Astrocyte of the hippocampus (primary cell): Measurements from ENCODE around the gene NUDT14.

Experiments used
- DNase-seq: peaks from one replicate; pipeline ENCODE4 v3.0.0; 2011; ENCODE audit warnings: low read depth, low spot score

Gene NUDT14

GRCh38 chr14:105159344-105159743 lies 21.8 kb downstream of the NUDT14 start:
- no peak for DNase-seq

DNA sequence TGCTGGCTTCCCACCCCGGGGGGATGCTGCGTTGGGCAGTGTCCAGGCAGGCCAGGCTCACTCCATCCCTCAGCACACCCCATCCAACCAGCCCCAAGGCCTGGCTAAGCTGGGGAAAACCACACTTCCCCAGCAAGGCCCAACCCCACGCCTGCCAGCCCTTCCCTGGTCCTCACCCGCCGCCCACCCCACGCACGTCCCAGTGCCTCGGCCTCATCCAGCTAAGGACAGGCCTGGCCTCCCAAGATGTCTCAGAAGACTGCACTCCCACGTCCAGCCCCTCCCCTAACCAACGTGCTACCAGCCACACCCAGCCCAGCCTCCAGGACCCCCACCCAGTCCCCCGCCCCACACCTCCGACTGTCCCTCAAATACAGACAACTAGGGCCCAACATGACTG lies 22.3 kb downstream of the NUDT14 start:
- DNase-seq: no peak

DNA sequence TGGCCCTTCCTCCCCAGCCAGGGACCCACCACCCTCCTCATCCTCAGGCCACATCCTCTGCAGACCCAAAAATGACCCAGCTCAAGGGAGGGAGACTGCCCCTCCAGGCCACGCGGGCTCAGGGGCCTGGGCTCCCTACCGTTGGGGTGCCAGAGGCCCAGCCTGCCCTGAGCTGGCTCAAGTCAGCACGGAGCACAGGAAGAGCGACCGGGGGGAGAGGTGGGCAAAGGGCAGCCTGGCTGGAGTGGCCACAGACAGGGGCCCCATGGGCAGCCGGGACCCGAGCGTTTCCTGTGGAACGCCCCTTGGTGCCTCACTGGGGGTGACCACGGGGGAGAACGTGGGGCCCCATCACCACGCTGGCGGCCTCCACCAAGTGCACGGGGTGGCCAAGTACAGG lies 23.2 kb downstream of the NUDT14 start:
- DNase-seq: no peak

DNA sequence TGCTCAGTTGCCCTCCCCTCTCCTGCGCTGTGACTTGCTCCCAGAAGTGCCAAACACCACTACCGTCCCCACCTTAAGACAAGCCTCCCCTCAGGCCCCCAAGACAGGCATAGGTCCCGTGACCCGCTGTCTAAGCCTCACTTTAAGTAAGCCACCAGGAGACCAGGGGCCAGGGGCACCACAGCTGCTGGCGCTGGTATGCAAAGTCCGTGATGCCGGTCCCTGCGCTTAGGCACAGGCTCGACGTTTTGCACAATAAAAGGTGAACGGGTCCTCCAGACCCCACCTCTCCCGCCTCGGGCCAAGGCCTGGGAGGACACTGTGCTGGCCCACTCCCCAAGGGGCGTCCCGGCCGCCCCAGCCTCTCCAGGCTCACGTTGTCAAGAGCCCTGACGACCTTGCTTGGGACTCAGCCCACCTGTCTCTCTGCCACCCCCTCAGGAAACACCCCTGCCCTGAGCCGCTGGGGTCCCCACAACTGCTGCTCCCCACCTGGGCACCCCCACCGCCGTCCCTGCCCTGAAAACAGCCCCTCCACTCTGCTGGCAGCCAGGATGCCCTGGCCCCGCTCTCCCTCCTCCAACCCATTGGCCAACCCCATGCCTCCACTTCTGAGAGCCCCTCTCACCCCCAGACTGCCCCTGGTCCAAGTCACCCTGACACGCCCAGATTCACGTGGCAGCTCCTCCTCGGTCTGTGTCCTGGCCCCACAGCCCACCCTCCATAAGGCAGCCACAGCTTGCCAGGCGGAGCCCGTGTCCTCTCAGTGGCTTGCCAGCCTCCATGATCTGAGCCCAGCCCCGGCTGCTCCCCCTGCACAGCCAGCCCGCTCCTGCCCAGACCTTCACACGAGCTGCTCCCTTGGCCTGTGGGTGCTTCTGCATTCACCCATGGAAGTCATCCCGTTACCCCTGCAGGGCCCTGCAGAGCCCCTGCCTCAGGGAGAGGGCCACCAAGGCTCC lies 24.4 kb downstream of the NUDT14 start:
- DNase-seq: no peak

DNA sequence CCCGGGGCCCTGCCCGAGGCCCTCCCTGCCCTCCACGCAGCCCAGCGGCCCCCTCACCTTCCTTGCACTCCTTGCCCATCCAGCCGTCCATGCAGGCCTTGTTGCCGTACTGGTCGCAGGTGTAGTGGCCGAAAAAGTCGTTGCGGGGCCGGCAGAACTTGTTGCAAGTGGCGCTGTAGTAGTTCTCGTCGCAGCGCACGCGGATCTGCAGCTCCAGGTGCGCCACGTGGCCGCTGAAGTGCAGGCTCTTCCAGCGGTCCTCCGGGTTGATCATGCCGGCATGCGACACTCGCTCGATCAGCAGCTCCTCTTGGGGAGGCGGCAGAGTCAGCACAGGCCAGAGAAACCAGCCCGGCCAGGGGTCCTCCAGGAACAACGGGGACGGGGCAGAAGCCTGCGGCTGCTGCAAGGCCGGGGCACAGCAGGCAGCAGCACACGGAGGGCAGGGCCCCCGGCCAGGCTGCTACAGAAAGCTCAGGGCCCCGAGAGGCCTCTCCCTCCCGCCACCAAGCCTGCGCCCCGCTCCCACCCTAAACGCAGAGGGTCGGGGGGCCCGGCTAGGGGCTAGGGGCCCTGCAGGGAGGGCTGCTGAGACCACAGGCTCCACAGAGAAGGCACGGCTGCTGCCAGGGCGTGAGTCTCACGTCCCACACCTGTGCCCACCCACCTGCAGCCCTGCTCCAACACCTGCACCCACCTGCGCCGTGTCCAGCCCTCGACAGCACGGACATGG lies 25.3 kb downstream of the NUDT14 start:
- DNase-seq: no peak

GRCh38 chr14:105155071-105155651 lies 26.0 kb downstream of the NUDT14 start:
- no peak for DNase-seq

- DNase-seq: no peak
Observed at GRCh38 chr14:105154476-105154871, 26.6 kb downstream of the NUDT14 start.

GRCh38 chr14:105153739-105154475 lies 27.2 kb downstream of the NUDT14 start:
- DNase-seq: no peak

GRCh38 chr14:105153331-105153731 lies 27.8 kb downstream of the NUDT14 start:
- DNase-seq: no peak

GRCh38 chr14:105152794-105153241 lies 28.3 kb downstream of the NUDT14 start:
- DNase-seq: no peak

DNA sequence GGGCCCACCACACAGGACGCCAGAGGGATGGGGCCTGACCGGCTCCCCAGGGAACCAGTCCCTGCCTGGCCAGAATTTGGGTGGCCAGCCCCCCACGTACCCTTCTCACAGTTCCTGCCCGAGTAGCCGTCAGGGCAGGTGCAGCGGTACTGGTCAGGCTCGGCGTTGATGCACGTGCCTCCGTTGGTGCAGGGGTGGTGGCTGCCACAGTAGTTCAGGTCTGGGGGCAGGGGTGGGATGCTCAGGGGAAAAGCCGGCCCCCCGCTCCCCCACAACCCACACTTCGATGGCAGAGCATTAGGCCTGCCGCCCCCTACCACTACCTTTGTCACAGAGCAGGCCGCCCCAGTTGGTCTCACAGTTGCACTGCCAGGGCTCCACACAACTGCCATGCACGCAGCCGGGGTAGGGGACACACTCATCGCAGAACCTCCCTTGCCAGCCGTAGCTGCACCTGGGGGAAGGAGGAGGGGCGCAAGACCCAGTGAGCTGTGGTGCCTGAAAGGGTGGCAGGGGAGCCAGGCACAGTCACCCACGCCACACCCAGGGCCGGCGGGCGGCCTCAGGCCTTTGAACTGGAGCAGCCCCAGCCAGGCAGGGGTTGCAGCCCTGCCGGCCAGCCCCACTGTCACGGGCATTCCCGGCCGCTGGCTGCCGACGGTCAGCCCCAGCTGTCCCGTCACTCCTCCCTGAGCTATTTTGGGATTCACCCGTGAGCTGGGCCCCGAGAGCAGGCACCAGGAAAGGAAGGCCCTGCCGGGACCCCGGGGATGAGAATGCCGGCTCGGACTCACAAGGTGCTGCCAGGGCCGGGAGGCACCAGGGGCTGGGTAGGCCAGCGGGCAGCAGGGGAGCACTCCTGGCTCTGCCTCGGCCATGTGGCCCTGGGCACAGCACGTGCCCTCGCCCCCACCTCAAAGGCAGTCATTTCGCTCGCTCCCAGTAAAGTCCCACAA lies 29.0 kb downstream of the NUDT14 start:
- DNase-seq: no peak

GRCh38 chr14:105151084-105151837 lies 29.9 kb downstream of the NUDT14 start:
- no peak for DNase-seq

DNA sequence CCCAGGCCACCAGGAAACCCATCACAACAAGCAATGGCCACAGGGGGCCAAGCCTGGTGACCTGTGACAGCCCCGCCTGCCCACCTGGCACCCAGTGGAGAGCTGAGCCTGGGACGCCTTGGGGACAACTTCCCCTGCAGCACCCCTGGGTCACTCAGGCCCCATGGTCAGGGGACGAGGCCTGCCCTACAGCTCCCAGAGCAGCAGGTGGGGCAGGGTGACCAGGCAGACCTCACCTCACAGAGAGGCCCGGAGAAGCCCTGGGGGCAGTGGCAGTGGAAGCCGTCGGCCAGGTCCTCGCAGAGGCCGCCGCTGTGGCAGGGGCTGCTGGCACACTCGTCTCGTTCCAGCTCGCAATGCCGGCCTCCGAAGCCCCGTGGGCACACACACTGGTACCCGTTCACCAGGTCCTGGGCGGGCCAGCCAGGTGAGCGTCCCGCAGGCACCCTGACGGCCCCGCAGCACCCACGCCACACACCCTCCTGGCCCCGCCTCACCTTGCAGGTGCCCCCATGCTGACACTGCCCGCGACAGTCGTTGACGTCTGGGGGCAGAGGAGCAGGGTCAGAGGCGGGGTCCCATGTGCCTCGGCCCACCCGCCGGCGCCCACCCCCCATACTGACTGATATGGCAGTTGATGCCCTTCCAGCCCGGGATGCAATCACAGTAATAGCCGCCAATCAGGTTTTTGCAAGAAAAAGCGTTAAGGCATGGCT lies 30.6 kb downstream of the NUDT14 start:
- no peak for DNase-seq

DNA sequence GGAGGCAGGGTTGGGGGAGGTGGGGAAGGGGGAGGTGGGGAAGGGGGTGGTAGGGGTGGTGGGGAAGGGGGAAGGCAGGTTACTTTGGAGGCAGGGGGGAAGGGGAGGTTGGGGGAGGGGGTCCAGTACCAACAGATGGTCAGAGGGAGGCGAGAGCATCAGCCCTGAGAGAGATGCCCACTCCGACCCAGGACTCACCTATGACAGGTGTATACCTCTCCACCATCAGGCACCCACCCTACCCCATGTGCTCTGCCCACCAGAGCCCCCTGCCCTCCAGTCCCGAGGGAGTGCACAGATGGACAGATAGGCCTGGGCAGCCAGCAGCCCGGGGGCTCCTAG lies 31.1 kb downstream of the NUDT14 start:
- DNase-seq: no peak

DNA sequence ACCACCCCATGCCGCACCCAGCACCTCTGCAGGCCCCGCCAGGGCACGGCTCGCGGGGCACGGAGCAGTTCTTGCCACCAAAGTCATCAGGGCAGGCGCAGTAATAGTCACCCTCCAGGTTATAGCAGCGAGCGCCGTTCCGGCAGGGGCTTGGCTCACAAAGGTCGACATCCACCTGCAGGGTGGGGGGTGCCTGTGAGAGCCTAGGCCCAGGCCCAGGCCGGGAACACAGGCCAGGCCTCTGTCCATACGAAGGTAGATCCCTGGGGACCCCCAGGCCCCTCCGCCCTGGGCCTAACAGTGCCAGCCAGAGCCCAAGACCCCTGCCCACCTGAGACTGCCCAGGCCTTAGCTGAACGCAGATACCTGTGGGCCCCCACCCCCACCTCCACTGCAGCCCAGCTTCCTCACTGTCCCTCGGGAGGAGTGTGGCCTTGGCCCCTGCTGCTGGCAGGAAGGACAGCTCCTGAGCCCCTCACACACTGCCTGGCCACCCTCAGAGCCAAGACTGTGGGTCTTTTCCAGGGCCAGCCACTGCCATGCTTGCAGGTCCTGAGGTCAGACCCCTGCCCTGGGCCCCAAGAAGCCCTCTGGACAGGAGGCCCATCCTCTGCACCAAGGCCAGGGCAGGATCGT lies 31.8 kb downstream of the NUDT14 start:
- no peak for DNase-seq

- DNase-seq: no peak
Observed at GRCh38 chr14:105148604-105149145, 32.4 kb downstream of the NUDT14 start.

- DNase-seq: no peak
Observed at GRCh38 chr14:105147671-105148603, 33.2 kb downstream of the NUDT14 start.
